Middle frontal gyrus (tissue), 1 donor: ENCODE data around the gene DHX8.

ENCODE experiments used
- DNase-seq: peaks from one replicate; pipeline ENCODE4 v3.0.0-alpha.2; 2015; ENCODE audit warnings: low spot score; ENCODE audit errors: extremely low spot score

DHX8 gene

DNA sequence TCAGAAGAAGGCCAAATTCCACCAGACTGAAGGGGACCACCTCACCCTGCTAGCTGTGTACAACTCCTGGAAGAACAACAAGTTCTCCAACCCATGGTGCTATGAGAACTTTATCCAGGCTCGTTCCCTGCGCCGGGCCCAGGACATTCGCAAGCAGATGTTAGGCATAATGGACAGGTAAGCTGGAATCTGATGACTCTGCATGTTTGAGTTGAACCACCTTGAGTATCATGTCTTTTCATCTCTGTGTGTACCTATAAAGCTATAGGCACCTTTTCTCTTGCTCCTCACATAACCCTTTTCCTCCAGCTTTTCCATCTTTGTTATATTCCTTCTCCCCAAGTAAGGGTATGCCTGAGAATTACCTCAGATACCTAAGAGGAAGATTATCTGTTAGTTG lies 37.6 kb downstream of the DHX8 start:
- DNase-seq, result no peak

DNA sequence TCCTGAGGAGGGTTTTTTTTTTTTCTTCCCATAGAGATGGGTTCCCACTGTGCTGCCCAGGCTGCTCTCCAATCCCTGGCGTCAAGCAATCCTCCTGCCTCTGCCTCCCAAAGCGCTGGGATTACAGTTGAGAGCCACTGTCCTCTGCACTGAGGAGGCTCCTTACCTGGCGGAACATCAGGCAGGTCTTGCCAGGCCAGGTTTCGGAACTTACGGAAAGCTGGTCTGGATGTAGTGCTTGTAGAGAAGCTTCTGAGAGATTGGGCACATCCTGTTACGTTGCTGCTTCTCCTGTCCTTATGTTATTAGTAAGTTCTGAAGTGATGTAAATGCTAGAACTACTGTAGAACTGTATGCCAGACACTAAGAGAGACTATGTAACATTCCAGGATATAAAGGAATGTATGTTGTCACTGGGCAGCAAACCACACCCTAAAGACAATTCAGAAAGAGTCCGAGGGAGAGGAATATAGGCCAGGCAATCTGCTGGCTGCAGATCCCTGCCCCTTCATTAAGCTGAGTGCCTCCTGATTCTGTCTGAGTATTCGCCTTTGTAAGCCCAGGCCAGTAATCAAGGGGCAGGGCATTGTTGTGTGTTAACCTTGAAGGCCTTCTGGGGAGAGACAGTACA lies 41.3 kb downstream of the DHX8 start:
- DNase-seq, result no peak

DNA sequence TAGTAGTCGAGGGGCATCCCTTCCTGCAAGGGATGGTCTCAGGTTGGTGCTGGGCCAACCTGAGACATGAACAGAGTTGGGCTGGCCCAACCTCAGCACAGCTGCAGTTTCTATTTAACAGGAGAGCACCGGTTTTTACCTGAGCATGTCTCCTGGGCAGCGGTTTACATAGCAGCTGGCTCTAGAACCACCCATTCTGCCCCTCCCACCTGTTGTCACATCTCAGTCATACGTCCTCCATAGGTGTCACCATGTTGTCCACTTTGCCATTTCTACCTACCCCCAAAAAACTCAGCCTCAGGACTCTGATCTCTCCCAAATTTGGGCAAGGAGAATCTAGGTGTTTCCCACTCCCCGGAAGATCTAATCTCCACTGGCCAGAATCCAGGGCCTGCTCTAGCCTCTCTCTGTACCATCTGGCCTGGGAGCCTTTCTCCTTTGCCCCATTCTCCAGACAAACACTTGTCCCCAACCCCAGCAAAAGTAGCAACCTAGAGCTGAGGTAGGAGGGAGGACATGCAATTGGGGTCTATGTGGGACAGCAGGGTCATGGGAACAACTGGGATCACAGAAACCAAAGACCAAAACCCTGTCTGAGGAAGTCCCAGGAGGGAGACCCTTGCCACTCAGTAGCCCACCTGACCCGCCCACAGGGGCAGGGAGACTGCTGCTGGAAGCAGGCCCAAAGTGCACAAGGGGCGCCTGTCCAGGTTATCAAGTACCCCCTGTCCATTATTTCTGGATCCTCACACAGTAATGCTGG lies 43.3 kb downstream of the DHX8 start:
- DNase-seq, result no peak

DNA sequence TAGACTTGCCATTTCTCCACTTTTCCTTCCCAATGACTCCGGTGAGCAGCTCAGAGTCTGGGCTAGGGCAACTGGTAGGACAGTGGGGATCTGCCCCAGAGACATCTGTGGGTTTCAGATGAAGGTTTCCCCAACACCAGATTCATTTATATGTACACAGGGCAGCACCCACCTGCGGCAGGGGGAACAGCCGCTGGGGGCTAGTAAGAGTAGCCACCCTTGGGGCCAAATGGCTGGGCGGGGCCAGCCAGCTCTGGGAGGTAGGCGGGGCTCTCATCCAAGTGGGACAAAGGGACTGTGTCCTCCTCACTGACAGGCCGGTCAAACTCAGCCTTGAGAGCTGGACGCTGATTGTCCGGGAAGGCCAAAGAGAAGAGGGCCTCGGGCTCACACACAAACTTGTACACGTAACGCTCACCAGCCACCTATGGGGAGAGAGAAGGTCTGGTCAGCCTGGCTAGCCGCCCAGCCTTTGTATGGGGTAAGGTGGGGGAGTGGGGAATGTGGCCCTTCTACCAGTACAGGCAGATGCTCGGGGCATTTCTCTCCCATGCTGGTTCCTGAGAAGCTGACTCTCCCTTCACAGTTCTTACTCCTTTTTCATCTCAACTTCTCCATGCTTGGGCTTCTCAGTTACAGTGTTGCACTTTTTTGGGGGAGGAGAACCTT lies 44.7 kb downstream of the DHX8 start:
- DNase-seq, result no peak

DNA sequence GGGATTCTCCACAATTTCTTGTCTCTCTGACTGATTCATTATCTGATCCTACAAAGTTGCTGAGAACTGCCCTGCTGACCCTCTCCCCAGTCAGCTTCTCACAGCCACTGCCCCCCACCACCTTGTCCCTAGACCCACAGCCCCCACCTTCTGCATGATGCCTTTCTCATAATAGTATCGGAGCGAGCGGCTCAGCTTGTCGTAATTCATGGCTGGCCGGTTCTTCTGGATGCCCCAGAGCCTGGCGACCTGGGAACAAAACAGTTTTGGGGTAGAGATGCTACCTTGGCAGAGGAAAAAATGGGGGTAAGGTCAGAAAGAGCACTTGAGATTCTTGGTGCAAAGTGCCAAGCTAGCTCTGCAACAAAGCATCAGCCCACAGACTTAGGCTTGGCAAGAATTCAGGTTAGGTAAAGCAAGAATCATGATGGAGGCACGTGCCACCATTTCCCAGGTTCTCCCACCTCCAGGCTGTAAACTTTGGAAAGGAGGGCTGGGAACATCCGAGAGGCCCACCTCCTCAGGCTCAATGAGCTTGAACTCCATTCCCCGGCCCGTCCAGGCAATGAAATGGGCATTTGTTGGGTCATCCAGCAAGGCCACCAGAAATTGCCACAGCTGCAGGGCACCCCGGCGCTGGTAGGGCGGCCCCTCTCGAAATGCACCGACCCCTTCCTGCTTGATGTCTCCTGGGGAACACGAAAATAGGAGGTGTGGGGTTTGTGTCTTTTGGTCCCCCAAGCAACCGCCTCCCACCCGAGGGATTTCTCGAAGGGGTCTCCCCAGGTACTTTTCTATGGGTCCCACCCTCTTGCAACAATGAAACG lies 45.4 kb downstream of the DHX8 start:
- DNase-seq, result no peak

DNA sequence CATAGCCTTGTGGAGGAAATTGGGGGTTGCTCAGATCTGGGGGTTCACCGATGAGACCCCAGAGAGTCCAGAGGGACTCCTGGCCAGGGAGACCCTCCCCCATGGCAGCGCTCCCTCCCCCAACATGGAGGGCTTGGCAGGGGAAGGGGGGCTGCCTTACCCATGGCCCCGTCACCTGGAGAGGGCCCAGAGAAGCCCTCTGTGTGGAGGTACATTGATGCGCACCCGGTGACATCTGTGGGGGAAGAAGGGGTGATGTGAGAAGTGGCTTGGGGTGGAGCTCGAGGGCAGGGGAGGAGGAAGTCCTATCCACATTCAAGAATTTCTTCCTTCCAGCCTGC lies 46.1 kb downstream of the DHX8 start:
- DNase-seq, result no peak

DNA sequence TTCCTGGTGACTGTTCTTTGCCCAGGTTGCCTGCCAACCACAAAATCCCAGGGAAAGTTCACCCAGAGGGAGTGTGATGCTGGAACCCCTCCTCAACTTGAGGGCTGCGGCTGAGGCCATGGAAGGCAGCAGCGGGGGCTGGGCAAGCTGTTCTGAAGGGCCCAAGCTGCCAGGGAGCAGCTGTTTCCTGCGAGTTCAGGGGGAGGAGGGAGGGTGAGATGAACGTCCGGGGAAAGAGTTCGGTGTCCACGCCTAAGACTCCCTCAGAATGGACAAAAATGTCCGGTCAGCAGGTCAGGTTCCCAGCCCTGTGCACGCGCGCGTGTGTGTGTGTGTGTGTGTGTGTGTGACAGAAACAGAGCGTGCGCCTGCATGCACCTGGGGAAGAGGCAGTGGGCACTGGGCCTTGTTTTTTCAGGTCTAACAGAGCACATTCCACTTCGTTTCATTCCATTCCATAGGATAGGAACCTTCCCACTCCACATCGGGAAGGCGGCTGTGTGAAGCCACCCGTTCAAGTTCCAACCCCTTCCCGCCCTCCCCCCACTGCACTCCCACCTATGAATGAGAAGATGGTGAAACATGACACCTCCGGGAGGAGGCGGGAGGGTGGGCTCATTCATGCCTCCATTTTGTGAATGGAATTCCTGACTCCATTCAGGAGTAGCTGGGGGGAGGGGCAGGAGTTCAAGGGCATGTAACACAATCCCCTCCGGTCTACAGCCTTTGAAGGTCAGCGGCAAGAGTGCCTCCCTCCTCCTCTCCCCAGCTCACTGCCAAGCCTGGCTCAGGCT lies 46.7 kb downstream of the DHX8 start:
- no peak for DNase-seq

DNA sequence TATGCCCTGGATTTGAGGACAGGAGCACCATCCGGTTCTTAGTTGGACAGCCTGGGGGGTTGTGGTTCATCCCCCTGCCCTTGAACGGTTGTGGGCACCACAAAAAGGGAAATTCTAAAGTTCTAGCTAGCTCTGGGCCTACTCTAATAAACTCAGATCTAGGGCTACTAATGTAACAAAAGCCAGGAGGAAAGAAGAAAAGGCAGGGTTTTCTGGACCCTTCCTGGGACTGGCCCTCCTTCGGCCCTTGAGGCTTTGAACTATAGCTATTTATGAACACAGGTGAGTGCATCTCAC lies 47.3 kb downstream of the DHX8 start:
- DNase-seq, result no peak

DNA sequence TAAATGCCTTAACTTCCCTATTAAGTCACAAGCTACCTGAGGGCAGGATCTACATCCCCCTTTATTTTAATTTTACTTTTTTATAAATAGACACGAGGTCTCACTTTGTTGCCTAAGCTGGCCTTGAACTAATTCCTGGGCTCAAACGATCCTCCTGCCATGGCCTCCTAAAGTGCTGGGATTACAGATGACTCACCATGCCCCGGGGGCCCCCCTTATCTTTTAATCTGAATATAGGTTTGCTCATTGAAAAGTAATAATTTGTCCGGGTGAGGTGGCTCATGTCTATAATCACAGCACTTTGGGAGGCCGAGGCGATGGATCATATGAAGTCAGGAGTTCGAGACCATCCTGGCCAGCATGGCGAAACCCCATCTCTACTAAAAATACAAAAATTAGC lies 48.2 kb downstream of the DHX8 start:
- DNase-seq, result no peak

DNA sequence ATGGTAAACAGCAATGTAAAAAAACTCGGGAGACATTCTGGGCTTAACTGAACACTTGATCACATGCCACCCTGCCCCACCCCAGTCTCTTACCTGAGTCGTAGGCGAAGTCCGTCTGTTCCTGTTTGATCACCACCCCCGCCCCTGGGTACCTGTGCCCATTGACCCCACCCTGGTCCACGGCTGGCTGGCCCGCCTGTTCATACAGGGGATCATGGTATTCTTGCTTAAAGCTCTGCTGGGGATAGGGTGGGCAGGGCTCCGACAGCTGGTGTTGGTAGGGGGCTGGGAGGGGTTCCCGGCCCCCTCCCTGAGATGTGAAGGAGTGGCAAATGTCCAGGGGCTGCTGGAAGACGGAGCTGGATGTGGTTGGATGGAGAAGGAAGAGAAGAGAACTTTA lies 48.8 kb downstream of the DHX8 start:
- no peak for DNase-seq

DNA sequence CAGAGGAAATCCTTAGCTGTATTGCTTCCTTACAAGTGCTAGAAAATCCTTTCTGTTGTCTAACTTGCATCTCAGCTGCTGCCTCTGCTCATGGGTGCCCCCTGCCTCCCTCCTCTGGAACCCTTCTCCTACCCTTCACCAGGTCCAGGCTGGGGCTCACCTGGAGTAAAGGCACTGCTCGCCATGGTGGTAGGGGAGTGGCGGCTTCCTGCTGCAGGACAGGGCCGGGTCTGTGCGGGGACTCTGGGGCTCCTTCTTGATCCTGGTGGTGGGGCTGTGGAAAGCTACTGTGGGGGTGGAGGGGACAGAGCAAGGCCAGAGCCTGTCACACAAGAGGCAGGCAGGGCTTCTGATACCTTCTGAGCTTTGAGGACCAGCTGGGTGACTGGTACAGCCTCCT lies 49.9 kb downstream of the DHX8 start:
- no peak for DNase-seq

DNA sequence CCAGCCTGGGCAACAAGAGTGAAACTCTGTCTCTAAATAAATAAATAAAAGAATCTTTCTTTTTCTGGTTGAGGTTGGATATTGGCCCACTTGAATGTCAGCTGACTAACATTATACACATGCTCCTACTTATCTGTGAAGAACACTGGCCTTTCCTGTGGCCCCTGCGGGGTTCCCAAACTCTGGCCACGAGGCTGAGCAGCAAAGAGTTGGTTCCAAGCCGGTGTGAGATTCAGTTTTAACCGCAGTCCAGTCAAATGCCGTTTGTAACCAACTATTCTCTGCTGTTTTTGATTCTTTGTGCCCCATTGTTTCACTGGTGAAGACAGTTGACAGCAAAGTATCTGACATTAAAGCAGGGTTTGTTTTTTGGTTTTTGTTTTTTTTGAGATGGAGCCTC lies 51.1 kb downstream of the DHX8 start:
- DNase-seq, result no peak

DNA sequence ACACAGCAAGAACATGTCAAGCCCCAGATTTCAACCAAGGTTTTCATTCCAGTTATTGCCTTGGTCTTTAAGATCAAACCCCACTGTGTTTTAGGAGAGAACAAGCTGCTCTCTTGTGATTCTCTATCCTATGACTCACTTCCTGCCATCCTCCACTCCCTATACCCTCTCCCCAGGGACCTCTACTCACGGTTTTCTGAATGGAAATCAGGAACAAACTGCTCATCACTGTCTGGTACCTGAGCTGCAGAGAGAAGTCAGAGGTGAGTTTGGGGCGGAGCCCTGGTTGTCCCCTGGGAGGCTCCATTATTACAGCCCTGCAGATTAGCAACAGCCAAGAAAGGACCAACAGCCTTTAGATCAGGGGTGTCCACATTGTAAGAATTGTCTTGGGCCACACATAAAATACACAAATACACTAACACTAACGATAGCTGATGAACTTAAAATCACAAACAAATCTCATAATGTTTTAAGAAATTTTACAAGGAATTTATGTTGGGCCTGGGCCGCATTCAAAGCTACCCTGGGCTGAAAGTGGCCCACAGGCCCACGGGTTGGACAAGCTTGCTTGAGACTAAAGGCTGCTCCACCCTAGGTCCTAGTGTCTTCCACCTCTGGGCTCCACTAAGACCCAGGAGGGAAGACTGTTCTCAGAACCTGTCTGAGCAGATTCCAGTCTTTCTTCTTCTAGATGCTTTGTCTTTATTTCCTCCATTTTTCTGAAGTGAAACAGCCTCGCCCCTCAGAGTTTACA lies 52.6 kb downstream of the DHX8 start:
- no peak for DNase-seq

DNA sequence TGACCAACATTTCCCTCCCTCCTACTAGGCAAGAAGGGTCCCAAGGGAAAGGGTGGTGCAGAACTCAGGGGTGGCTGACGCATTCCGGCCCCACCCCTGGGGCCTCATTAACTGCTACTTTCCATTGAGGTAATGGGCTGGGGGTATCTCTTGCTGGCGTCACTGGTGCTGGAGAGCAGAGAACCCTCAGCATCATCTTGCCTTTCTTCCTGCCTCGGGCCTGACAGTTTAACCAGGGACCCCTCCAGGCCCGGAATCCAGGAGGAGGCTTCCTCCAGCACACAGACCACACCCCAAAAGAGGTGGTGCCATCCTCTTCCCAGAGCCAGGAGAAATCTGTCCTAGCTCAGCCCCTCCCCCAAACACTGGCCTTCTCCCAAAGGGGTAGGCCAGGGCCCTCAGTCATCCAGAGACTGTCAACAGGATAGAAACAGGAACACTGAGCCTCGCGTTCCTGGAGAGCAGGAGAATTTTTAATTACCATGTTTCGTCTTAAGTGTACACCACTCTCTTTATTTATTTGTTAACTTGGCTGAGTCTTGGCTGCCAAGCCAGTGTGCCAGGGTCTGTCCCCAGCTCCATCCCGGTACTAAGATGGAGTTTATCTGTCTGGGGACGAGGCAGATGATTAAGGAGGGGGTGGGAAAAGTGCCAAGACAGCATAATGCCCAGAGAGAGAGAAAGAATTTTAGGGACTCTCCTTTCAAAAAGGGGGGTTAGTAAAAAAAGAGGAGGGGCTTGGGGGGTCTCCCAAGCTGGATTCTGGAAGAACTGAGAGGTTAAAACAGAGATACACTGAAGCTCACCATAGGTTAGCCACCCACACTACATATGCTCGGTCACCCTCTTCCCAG lies 57.3 kb downstream of the DHX8 start:
- DNase-seq, result no peak

DNA sequence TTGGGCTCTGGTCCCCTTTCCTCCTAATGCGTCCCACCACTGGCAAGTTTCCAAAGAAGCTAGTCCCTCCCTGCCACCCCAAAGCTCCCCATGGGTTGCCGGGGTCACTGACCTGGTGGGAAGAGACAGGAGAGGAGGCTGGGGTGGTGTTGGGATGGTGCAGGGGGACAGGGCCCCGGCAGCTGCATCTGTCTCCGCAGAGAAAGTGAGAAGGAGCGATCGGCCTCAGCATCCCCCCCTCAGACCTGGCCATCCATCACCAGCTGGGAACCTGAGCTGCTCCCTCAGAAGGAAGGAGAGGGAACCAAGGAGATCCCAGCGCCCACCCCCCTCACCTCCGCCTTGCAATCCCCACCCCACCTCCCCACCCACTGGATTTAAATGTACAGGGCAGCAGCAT lies 59.1 kb downstream of the DHX8 start:
- DNase-seq, result no peak

DNA sequence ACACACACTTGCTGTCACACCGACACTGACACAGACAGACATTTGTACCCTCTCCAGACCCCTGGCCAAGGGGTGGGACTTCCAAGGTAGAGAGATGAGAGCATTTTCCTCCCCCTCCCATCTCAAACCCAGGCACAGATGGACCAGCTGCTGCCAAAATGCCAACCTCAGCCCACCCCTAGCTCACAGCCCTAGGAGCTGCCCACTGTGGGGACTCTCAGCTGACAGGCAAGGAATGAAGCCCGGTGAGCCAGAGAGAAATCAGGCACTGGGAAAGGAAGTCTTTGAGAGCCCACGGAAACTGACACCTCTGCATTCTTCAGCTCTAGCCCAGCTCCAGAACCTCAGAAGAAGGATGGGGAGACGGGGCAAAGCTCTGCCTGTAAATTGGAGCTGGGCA lies 59.5 kb downstream of the DHX8 start:
- DNase-seq, result no peak

DNA sequence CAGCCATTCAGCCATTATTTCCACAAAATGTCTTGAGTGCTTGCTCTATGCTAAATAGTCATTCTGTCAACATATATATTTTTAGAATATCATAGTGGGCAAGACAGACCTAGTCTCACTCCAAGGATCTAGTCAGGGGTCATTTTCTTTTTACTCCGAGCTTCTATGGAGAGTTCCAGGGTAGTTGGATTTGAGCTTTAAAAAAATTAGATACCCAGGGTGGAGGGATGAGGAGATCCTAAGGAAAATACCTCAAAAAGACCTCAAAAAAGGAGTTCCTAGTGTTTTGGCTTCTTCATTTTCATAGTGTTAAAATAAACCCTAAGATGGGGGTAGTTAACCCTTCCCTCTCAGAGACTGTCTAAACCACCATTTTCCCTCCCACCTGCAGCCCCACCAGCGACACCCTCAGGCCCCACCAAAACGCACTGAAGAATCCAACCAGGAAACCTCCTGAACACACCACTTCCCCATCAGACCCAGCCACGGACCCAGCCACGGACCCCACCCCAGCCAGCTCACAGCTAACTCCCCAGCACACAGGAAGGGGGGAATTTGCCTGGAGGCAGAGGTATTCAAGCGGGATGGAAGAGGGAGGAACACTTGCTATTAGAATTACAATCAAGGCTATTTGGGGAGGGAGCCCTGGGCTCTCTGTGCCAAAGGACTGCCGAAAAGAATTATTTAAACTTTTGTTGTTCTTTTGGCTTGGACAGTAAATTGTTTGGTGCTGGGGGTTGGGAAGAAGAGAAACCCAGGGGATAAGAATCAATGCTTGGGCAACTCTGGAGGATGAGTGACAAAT lies 60.2 kb downstream of the DHX8 start:
- DNase-seq, result no peak

DNA sequence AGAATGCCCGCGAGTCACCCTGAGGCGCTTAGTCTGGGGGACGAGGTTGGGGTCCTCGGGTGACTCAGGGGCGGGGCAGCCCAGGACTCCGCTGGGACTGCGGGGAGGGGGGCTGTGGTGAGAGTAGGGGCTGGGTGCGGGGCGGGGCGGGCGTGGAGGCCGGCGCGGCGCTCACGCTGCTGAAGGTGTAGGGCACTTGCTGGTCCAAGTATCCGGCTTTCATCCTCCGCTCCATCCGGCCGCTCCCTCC lies 61.5 kb downstream of the DHX8 start:
- no peak for DNase-seq
